IMR-90 (cell line): ENCODE data around the gene VEGFC. TPM values are rescaled to one million over a fixed set of nuclear protein-coding genes. Genes with fewer than 3 reads are reported as not detected.

Source experiments
- ATAC-seq: fragments of 200-7000 bp; cut with Tn5 transposase; 2 replicates; pipeline ENCODE4 v1.9.1; 2020; ENCODE audit warnings: low read depth, mild to moderate bottlenecking, moderate library complexity
- BruUV-seq: library from RNA; stranded (reverse); fragments of 400-500 nt; replicated peaks from 2 replicates; lab custom pipeline; 2021; lab: Mats Ljungman, UMichigan
- CTCF ChIA-PET: fragments of 300-600 bp; formaldehyde crosslinking; extraction: SDS; loops from one replicate; lab custom pipeline; 2021; ENCODE audit warnings: antibody characterized with exemption; lab: Yijun Ruan, JAX
- POLR2A ChIA-PET: fragments of 300-600 bp; sonication (Branson Sonifier 250); formaldehyde crosslinking; loops from one replicate; lab custom pipeline; 2022; ENCODE audit warnings: antibody characterized with exemption; ENCODE audit not compliant: unreplicated experiment; lab: Charles Lee
- DNase-seq: peaks from one replicate; pipeline ENCODE4 v3.0.0; 2013
- H2AFZ ChIP-seq: replicated peaks from 2 replicates; pipeline ENCODE3; 2013; ENCODE audit warnings: low read length, mild to moderate bottlenecking; ENCODE audit not compliant: poor library complexity
- H2AK5ac ChIP-seq: 2 replicates; pipeline ENCODE4 v1.6.1; 2013; ENCODE audit warnings: low read depth, low read length, inconsistent platforms
- H2AK9ac ChIP-seq: replicated peaks from 2 replicates; pipeline ENCODE3; 2013; ENCODE audit warnings: mild to moderate bottlenecking, low read depth, low read length, moderate library complexity; ENCODE audit not compliant: poor library complexity
- H2BK120ac ChIP-seq: 2 replicates; pipeline ENCODE4 v1.6.1; 2013; ENCODE audit warnings: low read depth, low read length, inconsistent platforms
- H2BK15ac ChIP-seq: 3 replicates; pipeline ENCODE4 v1.6.1; 2013; ENCODE audit warnings: low read depth, low read length, inconsistent platforms
- H2BK20ac ChIP-seq: 2 replicates; pipeline ENCODE4 v1.6.1; 2013; ENCODE audit warnings: low read depth, mild to moderate bottlenecking, inconsistent platforms, low read length, moderate library complexity
- H2BK5ac ChIP-seq: 2 replicates; pipeline ENCODE4 v1.6.1; 2013; ENCODE audit warnings: mild to moderate bottlenecking, low read depth, low read length, inconsistent platforms; ENCODE audit not compliant: poor library complexity, severe bottlenecking
- H3K14ac ChIP-seq: replicated peaks from 2 replicates; pipeline ENCODE4 v1.6.1; 2013; ENCODE audit warnings: low read depth, low read length, inconsistent platforms
- H3K18ac ChIP-seq: 2 replicates; pipeline ENCODE4 v1.6.1; 2013; ENCODE audit warnings: low read depth, low read length, control low read depth
- H3K23ac ChIP-seq: 2 replicates; pipeline ENCODE4 v1.6.1; 2013; ENCODE audit warnings: low read depth, low read length, inconsistent platforms
- H3K27ac ChIP-seq: 2 replicates; pipeline ENCODE4 v1.5.1; 2013; ENCODE audit warnings: mild to moderate bottlenecking, control low read depth, low read length; ENCODE audit not compliant: insufficient read depth
- H3K27me3 ChIP-seq: 2 replicates; pipeline ENCODE4 v1.6.1; 2013; ENCODE audit warnings: low read length; ENCODE audit not compliant: control insufficient read depth, insufficient read depth
- H3K36me3 ChIP-seq: 2 replicates; pipeline ENCODE4 v1.6.1; 2013; ENCODE audit warnings: low read length, mixed read lengths; ENCODE audit not compliant: control insufficient read depth, insufficient read depth
- H3K4ac ChIP-seq: 2 replicates; pipeline ENCODE4 v1.6.1; 2013; ENCODE audit warnings: low read depth, low read length, inconsistent platforms
- H3K4me1 ChIP-seq: 2 replicates; pipeline ENCODE4 v1.6.1; 2013; ENCODE audit warnings: low read length, mixed read lengths; ENCODE audit not compliant: control insufficient read depth, insufficient read depth
- H3K4me2 ChIP-seq: 2 replicates; pipeline ENCODE4 v1.6.1; 2013; ENCODE audit warnings: low read depth, mild to moderate bottlenecking, control low read depth, low read length, moderate library complexity
- H3K4me3 ChIP-seq: 2 replicates; pipeline ENCODE4 v1.5.1; 2013; ENCODE audit warnings: low read depth, mild to moderate bottlenecking, control low read depth, low read length, moderate library complexity; ENCODE audit not compliant: insufficient read depth
- H3K56ac ChIP-seq: 2 replicates; pipeline ENCODE4 v1.6.1; 2013; ENCODE audit warnings: low read length, inconsistent platforms; ENCODE audit not compliant: insufficient read depth; ENCODE audit errors: extremely low read depth
- H3K79me1 ChIP-seq, 2 experiments: 2 replicates each; pipeline ENCODE4 v1.6.1; 2013; ENCODE audit warnings: low read length in 2 of 2, inconsistent platforms in 1 of 2, low read depth in 1 of 2
- H3K9ac ChIP-seq: 2 replicates; pipeline ENCODE4 v1.6.1; 2013; ENCODE audit warnings: low read depth, low read length, control low read depth
- H3K9me1 ChIP-seq: 2 replicates; pipeline ENCODE4 v1.6.1; 2013; ENCODE audit warnings: low read length, inconsistent platforms; ENCODE audit not compliant: insufficient read depth
- H3K9me3 ChIP-seq: 2 replicates; pipeline ENCODE4 v1.6.1; 2013; ENCODE audit warnings: low read length; ENCODE audit not compliant: control insufficient read depth, insufficient read depth
- H4K20me1 ChIP-seq: 2 replicates; pipeline ENCODE4 v1.6.1; 2013; ENCODE audit warnings: low read length, inconsistent platforms; ENCODE audit not compliant: insufficient read depth
- H4K5ac ChIP-seq: 2 replicates; pipeline ENCODE4 v1.6.1; 2013; ENCODE audit warnings: mild to moderate bottlenecking, low read depth, low read length, control low read depth
- H4K8ac ChIP-seq, 2 experiments: 2 replicates each; pipeline ENCODE4 v1.6.1; 2013; ENCODE audit warnings: low read depth in 2 of 2, low read length in 2 of 2, control low read depth in 1 of 2, inconsistent platforms in 1 of 2
- H4K91ac ChIP-seq: 2 replicates; pipeline ENCODE4 v1.6.1; 2013; ENCODE audit warnings: low read depth, low read length, inconsistent platforms; ENCODE audit not compliant: insufficient read depth
- BHLHE40 ChIP-seq: fragments of 150-350 bp; IDR thresholded peaks from 2 replicates; pipeline ENCODE4 v1.6.1; 2016; ENCODE audit warnings: mild to moderate bottlenecking, low read depth, low read length
- CEBPB ChIP-seq: IDR thresholded peaks from 2 replicates; pipeline ENCODE4 v1.6.1; 2012; ENCODE audit warnings: low read depth, low read length, improper control_type of control experiment
- CHD1 ChIP-seq: IDR thresholded peaks from 2 replicates; pipeline ENCODE4 v1.6.1; 2012; ENCODE audit warnings: low read depth, low read length, improper control_type of control experiment
- CTCF ChIP-seq: conservative IDR thresholded peaks from 2 replicates; pipeline ENCODE4 v1.5.1; 2012; ENCODE audit warnings: mild to moderate bottlenecking, low read depth, low read length, improper control_type of control experiment
- ELK1 ChIP-seq: fragments of 150-350 bp; IDR thresholded peaks from 2 replicates; pipeline ENCODE4 v1.6.1; 2016; ENCODE audit warnings: low read depth, mild to moderate bottlenecking, low read length, moderate library complexity, borderline replicate concordance
- FOS ChIP-seq: fragments of 150-350 bp; IDR thresholded peaks from 2 replicates; pipeline ENCODE4 v1.6.1; 2016; ENCODE audit warnings: low read depth, low read length
- MAFK ChIP-seq: IDR thresholded peaks from 2 replicates; pipeline ENCODE4 v1.6.1; 2012; ENCODE audit warnings: low read depth, low read length, improper control_type of control experiment
- MXI1 ChIP-seq: IDR thresholded peaks from 2 replicates; pipeline ENCODE4 v1.6.1; 2012; ENCODE audit warnings: low read depth, mild to moderate bottlenecking, low read length, moderate library complexity, borderline replicate concordance
- NFE2L2 ChIP-seq: fragments of 150-350 bp; IDR thresholded peaks from 2 replicates; pipeline ENCODE4 v1.6.1; 2016; ENCODE audit warnings: low read depth, mild to moderate bottlenecking, low read length
- POLR2A ChIP-seq: IDR thresholded peaks from 2 replicates; pipeline ENCODE4 v1.6.1; 2012; ENCODE audit warnings: mild to moderate bottlenecking, low read depth, low read length
- RAD21 ChIP-seq: IDR thresholded peaks from 2 replicates; pipeline ENCODE4 v1.6.1; 2012; ENCODE audit warnings: low read length, improper control_type of control experiment
- RCOR1 ChIP-seq: IDR thresholded peaks from 2 replicates; pipeline ENCODE4 v1.6.1; 2012; ENCODE audit warnings: mild to moderate bottlenecking, low read length, improper control_type of control experiment; ENCODE audit not compliant: insufficient replicate concordance
- RFX5 ChIP-seq: IDR thresholded peaks from 2 replicates; pipeline ENCODE4 v1.8.0; 2012; ENCODE audit warnings: low read depth, mild to moderate bottlenecking, low read length, moderate library complexity
- SMC3 ChIP-seq: fragments of 150-350 bp; IDR thresholded peaks from 2 replicates; pipeline ENCODE4 v1.6.1; 2016; ENCODE audit warnings: low read depth, mild to moderate bottlenecking, antibody characterized with exemption, low read length, moderate library complexity
- WGBS, 2 experiments: methylation state at CpG; one replicate each; pipeline versions ENCODE4 v1.1.5 to v1.1.7; 2013; ENCODE audit warnings: missing lambda C conversion rate in 2 of 2; ENCODE audit not compliant: insufficient read length in 1 of 2; ENCODE audit errors: extremely low coverage in 2 of 2; 5-methylcytosine and 5-hydroxymethylcytosine counted together
- dilution Hi-C: fragments of 300-500 bp; cut with HindIII; formaldehyde crosslinking; loops from one replicate; pipeline ENCODE4 v1.14.3; 2018; ENCODE audit warnings: low sequenced_read_pairs; ENCODE audit not compliant: unreplicated experiment
- in situ Hi-C: fragments of 300-500 bp; cut with MboI; formaldehyde crosslinking; loops from 3 replicates; pipeline ENCODE4 v1.14.3; 2019; ENCODE audit warnings: low sequenced_read_pairs, inconsistent platforms, mixed read lengths
- intact Hi-C: fragments of 100-400 bp; cut with micrococcal nuclease; formaldehyde crosslinking; loops from 2 replicates; pipeline ENCODE4 v1.10.0; 2022
- polyA plus RNA-seq, 3 experiments: library from polyadenylated mRNA; depleted of rRNA; stranded (reverse); fragments of >200 nt; gene quantifications; 2 replicates each; pipeline ENCODE4 v1.2.3, GENCODE V29; 2012; ENCODE audit warnings: low replicate concordance in 1 of 3
- total RNA-seq: library from RNA; depleted of rRNA; stranded (reverse); fragments of >200 nt; gene quantifications from 2 replicates; pipeline ENCODE4 v1.2.3, GENCODE V29; 2012
- TF ChIP-seq, protein P1 (sequence below): fragments of 150-350 bp; IDR thresholded peaks from 2 replicates; pipeline ENCODE4 v1.6.1; 2017; ENCODE audit warnings: mild to moderate bottlenecking, antibody characterized with exemption, low read length, low read depth

VEGFC gene
- total and polyA plus RNA-seq, 2 of the 4 experiments (the other 2 are of a cell fraction), result 22.9 to 49.7 TPM

DNA sequence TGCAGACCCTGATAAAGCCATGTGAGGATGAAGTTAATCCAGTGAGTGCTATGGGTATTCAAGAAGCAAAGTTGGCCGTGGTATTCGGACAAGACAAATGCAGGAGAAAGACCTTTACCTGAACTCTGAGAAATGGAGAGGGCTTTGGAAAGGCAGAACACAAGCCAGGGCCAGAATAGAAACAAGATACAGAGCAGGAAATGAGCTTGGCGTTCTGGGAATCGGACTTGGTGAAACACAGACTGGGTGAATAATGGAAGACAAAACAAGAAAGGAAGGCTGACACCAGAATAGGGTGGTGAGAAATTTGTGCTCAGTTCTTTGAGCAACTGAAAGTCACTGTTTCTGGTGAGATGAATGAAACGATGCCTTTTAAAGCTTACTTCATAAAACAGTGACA is 83.3 kb downstream of the VEGFC start:
- no peak overlapping the region for H3K4me2 ChIP-seq

More for the DNA sequence above, 83.3 kb downstream of the VEGFC start:
- 0 out of 2 replicates have a peak overlapping the region, but pooled peaks have one; percentile 41 for H2BK120ac ChIP-seq
- in situ Hi-C loops (no loop called here), intact Hi-C loops (no loop called here), dilution Hi-C loops (no loop called here)
- H3K4me1 ChIP-seq, result peaks cover 2% of the 10 kb centered on the region; the same call in 1 of the 2 replicates
- peaks cover 18 to 41% of the 10 kb centered on the region in 2 experiments for H3K79me1 ChIP-seq
- H3K27ac ChIP-seq, result peak overlapping the region; percentile 8; the same call in 1 of the 2 replicates
- no peak overlapping the region for H3K4me3 ChIP-seq
- H4K8ac ChIP-seq, result peak overlapping the region in 1 of 2 experiments; percentile 6; a peak in 1 of 4 replicates
- BruUV-seq, result no TSS peak
- no peak overlapping the region; the same call in 1 of the 2 replicates for H4K5ac ChIP-seq
- H3K9me1 ChIP-seq, result peaks cover 9% of the 10 kb centered on the region; the same call in 1 of the 2 replicates
- peaks cover 5% of the 10 kb centered on the region for H3K36me3 ChIP-seq
- DNase-seq (no peak), ATAC-seq (no peak; the same call in 1 of the 2 replicates)
- no peak overlapping the region for H2AK9ac ChIP-seq
- no peak overlapping the region for H2BK20ac ChIP-seq
- no peak overlapping the region for H3K23ac ChIP-seq
- no peak overlapping the region for H3K9ac ChIP-seq
- H2BK15ac ChIP-seq, result no peak overlapping the region; the same call in 2 of the 3 replicates
- H4K91ac ChIP-seq, result no peak overlapping the region
- no peak overlapping the region for H3K18ac ChIP-seq
- peak overlapping the region; percentile 28; the same call in 1 of the 2 replicates for H2AK5ac ChIP-seq
- TF ChIP-seq, protein P1, sequence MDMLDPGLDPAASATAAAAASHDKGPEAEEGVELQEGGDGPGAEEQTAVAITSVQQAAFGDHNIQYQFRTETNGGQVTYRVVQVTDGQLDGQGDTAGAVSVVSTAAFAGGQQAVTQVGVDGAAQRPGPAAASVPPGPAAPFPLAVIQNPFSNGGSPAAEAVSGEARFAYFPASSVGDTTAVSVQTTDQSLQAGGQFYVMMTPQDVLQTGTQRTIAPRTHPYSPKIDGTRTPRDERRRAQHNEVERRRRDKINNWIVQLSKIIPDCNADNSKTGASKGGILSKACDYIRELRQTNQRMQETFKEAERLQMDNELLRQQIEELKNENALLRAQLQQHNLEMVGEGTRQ, result no peak
- TF ChIP-seq CTCF, result no peak
- no peak for TF ChIP-seq BHLHE40
- no peak for TF ChIP-seq MXI1
- TF ChIP-seq FOS, result no peak
- no peak for TF ChIP-seq NFE2L2
- no peak for TF ChIP-seq RAD21
- TF ChIP-seq RCOR1, result no peak
- TF ChIP-seq MAFK, result no peak
- TF ChIP-seq CEBPB, result no peak
- no peak for TF ChIP-seq RFX5
- no peak for TF ChIP-seq SMC3
- TF ChIP-seq ELK1, result no peak
- no peak for TF ChIP-seq CHD1
- TF ChIP-seq POLR2A, result no peak
- no peaks in the 10 kb centered on the region for H4K20me1 ChIP-seq
- H2AFZ ChIP-seq, result no peak overlapping the region
- peak overlapping the region; percentile 66; the same call in 1 of the 2 replicates for H3K14ac ChIP-seq
- H2BK5ac ChIP-seq, result peak overlapping the region; percentile 51
- ChIA-PET CTCF (no interaction called here), POLR2A (no interaction called here)
- no peak overlapping the region for H3K56ac ChIP-seq
- H3K27me3 ChIP-seq, result no peaks in the 10 kb centered on the region
- 89% methylated on average over 4 of the region's 5 CpGs; no CpG with 5 or more reads in 1 of the 2 experiments for WGBS, 2 experiments
- peak overlapping the region; percentile 13; the same call in 1 of the 2 replicates for H3K4ac ChIP-seq
- H3K9me3 ChIP-seq, result no peaks in the 10 kb centered on the region
